ENCODE data around the gene MOB3A. TPM values are rescaled to one million over a fixed set of nuclear protein-coding genes. Genes with fewer than 3 reads are reported as not detected.

Gene MOB3A
- total and polyA plus RNA-seq, 10 of the 15 experiments (the other 5 are each of a cell fraction or from before 2014, with no cell fraction given) = 7.5 to 229 (median 79.4) TPM

GRCh38 chr19:2100719-2101061 lies 4.6 kb upstream of the MOB3A start (continued):
- TF ChIP-seq, protein P1, sequence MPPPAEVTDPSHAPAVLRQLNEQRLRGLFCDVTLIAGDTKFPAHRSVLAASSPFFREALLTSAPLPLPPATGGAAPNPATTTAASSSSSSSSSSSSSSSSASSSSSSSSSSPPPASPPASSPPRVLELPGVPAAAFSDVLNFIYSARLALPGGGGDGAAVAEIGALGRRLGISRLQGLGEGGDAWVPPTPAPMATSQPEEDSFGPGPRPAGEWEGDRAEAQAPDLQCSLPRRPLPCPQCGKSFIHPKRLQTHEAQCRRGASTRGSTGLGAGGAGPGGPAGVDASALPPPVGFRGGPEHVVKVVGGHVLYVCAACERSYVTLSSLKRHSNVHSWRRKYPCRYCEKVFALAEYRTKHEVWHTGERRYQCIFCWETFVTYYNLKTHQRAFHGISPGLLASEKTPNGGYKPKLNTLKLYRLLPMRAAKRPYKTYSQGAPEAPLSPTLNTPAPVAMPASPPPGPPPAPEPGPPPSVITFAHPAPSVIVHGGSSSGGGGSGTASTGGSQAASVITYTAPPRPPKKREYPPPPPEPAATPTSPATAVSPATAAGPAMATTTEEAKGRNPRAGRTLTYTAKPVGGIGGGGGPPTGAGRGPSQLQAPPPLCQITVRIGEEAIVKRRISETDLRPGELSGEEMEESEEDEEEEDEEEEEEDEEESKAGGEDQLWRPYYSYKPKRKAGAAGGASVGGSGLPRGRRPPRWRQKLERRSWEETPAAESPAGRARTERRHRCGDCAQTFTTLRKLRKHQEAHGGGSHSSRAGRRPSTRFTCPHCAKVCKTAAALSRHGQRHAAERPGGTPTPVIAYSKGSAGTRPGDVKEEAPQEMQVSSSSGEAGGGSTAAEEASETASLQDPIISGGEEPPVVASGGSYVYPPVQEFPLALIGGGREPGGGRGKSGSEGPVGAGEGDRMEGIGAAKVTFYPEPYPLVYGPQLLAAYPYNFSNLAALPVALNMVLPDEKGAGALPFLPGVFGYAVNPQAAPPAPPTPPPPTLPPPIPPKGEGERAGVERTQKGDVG (CRISPR knock-in tag; IDR thresholded peaks at IDR 0.05) = no peak
- TF ChIP-seq BACH1 (IDR thresholded peaks at IDR 0.05; ENCODE audit: borderline replicate concordance) (no peak), SIX5 (IDR thresholded peaks at IDR 0.05; ENCODE audit: low read depth, low read length, severe bottlenecking) (no peak), SMAD5 (IDR thresholded peaks at IDR 0.05; ENCODE audit: low read depth) (no peak), RCOR1 (conservative IDR thresholded peaks at IDR 0.05; ENCODE audit: low read depth, low read length) (no peak), PAX8 (IDR thresholded peaks at IDR 0.05) (no peak)
- TF ChIP-seq, protein P2, sequence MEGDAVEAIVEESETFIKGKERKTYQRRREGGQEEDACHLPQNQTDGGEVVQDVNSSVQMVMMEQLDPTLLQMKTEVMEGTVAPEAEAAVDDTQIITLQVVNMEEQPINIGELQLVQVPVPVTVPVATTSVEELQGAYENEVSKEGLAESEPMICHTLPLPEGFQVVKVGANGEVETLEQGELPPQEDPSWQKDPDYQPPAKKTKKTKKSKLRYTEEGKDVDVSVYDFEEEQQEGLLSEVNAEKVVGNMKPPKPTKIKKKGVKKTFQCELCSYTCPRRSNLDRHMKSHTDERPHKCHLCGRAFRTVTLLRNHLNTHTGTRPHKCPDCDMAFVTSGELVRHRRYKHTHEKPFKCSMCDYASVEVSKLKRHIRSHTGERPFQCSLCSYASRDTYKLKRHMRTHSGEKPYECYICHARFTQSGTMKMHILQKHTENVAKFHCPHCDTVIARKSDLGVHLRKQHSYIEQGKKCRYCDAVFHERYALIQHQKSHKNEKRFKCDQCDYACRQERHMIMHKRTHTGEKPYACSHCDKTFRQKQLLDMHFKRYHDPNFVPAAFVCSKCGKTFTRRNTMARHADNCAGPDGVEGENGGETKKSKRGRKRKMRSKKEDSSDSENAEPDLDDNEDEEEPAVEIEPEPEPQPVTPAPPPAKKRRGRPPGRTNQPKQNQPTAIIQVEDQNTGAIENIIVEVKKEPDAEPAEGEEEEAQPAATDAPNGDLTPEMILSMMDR (IDR thresholded peaks at IDR 0.05 in 2 of 3, conservative IDR thresholded peaks at IDR 0.05 in 1 of 3; ENCODE audit: control insufficient read depth in 2 of 3, extremely low read depth in 1 of 3, insufficient read depth in 1 of 3, low read depth in 3 of 3, low read length in 3 of 3) = no peak

All from GM12878 (cell line).